ENCODE data around the gene GSAP. TPM values are rescaled to one million over a fixed set of nuclear protein-coding genes. Genes with fewer than 3 reads are reported as not detected.

GSAP gene
- total RNA-seq, 4 donors from 2014 or later = 20.8 to 29.1 (median 24.4) TPM

DNA sequence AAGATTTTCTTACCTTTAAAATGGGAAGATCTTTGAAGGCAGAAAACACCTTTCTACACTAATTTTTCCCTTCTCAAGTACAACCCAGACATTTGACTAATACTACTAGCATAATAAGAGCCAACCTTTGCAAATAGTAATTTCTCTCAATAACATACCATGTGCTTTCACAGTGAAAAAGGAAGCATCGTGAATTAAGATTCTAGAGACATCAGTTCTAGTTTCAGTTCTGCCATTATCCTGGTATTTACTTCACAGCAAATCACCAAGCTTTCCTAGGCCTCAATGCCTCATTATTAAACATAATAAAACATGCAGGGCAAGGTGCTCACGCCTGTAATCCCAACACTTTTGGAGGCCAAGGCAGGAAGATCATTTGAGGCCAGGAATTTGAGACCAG lies 24.9 kb downstream of the GSAP start:
- TF ChIP-seq, protein P1, sequence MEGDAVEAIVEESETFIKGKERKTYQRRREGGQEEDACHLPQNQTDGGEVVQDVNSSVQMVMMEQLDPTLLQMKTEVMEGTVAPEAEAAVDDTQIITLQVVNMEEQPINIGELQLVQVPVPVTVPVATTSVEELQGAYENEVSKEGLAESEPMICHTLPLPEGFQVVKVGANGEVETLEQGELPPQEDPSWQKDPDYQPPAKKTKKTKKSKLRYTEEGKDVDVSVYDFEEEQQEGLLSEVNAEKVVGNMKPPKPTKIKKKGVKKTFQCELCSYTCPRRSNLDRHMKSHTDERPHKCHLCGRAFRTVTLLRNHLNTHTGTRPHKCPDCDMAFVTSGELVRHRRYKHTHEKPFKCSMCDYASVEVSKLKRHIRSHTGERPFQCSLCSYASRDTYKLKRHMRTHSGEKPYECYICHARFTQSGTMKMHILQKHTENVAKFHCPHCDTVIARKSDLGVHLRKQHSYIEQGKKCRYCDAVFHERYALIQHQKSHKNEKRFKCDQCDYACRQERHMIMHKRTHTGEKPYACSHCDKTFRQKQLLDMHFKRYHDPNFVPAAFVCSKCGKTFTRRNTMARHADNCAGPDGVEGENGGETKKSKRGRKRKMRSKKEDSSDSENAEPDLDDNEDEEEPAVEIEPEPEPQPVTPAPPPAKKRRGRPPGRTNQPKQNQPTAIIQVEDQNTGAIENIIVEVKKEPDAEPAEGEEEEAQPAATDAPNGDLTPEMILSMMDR (IDR thresholded peaks at IDR 0.05) = no peak
- DNase-seq (ENCODE audit: low spot score) = no peak
- ATAC-seq (ENCODE audit: low FRiP score) = no peak

DNA sequence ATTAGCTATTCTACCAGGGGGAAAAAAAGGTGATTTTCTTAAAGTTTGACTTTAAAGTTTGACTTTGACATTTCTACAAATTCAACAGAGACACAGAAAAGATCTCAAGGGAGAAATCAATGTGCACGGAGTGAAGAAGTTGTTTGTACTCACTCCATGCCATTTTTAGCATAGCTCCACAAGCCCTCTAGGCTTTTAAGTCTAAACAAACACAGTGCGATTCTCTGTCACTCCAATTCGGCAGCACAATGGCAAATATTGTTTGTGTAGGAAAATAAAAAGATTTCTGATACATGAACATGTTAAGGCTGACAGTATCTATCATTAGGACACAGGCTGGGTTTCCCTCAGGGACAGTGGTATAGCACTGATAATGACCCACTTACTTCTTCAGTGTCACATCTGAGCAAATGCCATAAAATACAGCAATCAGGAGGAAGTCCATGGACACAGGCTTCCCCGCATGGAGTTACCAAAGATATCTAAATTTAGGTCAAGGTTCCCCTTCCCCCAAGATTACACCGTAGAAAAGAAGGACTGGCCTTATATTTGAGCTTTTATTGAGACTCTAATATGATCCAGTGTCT lies 28.0 kb downstream of the GSAP start:
- DNase-seq (ENCODE audit: low spot score) (no peak), ATAC-seq (ENCODE audit: low FRiP score) (no peak)
- TF ChIP-seq, protein P1 (IDR thresholded peaks at IDR 0.05) = no peak

DNA sequence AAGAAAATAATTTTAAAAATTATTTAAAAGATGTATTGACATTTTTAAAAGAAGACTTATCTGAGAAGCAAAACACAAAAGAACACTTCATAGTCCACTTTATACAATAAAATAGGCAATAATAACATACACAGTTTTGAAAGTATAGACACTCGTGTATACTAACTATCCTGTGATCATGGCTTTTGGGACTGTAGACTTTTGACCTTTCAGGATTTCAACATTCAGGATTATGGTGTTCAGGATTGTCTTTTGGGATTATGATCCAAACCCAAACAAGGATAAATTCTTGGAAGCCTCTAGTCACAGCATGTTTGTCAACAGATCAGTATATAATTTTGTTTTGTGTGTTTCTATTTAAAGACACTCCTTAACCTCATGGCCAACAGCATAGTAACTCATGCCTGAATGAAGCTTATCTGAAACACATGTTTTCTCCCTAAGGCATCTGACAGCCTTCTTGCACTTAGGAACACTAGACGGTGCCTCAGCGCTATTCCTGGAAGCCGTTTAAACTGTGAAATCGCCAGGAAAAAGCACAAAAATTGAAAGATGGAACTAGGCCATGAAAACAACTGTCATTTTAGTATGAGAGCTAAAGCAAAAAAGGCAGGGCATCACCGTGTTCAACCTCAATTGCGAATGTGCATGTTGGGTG lies 29.9 kb downstream of the GSAP start:
- TF ChIP-seq, protein P1 (IDR thresholded peaks at IDR 0.05) = no peak
- ATAC-seq (ENCODE audit: low FRiP score) (no peak), DNase-seq (ENCODE audit: low spot score) (no peak)

DNA sequence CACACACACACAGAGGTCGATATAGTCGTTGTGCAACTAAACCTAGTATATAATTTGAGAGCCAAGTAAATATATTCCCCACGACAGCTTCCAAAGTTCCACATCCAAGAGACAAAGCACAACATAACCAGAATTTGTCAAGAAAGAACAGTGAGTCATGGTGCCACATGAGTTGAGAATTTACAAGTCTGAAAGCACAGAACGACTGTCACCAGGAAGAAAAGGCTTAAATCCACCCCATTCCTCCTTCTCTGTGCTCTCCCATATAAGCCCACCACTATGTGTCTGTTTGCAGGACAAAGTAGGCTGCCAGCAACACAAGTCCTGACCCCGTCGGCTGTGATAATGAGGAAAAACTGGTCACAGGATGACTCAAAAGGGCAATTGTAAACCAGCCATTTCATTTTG lies 32.8 kb downstream of the GSAP start:
- TF ChIP-seq, protein P1 (IDR thresholded peaks at IDR 0.05) = no peak

DNA sequence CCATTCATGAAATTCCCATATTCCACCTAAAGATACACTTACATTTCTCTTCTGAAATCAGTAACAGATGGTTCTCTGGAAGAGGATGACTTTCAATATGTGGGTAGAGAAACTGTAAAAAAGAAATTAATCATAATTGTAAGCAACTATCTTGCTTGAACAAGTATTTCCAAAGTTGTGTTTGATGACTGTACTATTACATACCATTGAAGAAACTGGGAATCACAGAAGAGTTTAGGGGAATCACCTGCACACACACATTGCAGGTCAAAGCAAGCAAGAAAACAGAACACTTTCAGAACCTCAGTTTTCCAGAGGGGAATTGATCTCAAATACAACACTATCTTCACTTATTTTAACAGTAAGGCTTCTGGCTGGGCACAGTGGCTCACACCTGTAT lies 33.6 kb downstream of the GSAP start:
- no peak for ATAC-seq (ENCODE audit: low FRiP score)
- TF ChIP-seq, protein P1 (IDR thresholded peaks at IDR 0.05) = no peak

More for the DNA sequence above, 32.8 kb downstream of the GSAP start:
- ATAC-seq (ENCODE audit: low FRiP score) = no peak
- no peak for DNase-seq (ENCODE audit: low spot score)

DNA sequence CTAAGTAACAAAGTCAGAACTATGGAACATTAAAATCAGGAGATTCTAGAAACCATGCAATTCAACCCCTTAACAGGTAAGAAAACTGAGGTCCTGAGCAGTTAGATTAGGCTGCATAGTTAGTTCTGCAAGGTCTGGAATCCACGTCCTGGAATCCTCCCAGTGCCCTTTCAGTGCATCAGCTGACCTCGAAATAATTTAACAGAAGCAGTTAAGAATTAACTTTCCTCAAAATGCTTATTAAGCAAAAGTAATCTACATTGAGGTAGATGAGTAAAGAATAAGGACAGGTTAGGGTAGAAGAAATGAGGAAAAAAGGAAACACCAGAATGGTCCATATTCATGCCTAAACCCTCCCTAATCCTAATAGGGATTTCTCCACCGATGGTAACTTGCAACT lies 37.6 kb downstream of the GSAP start:
- no peak for DNase-seq (ENCODE audit: low spot score)
- no peak for ATAC-seq (ENCODE audit: low FRiP score)
- TF ChIP-seq, protein P1 (IDR thresholded peaks at IDR 0.05) = no peak

More for the DNA sequence above, 33.6 kb downstream of the GSAP start:
- DNase-seq (ENCODE audit: low spot score) = no peak

DNA sequence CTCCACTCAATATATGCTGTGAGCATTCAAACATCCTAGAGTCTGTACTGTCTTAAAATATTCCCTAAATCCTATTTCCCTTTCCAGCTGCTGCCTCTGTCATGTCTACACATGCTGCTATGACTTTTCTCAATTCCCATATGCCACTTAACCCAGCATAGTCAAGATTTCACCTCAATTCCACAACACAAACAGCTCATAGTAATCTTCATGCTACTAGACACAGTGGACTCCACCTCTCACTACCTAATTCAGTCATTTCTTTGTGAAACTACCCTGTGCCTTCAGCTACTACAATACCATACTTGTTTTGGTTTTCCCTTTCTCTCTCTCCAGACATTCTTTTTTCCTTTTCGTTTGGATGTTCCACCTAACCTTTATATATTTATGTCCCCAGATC lies 45.5 kb downstream of the GSAP start:
- TF ChIP-seq, protein P1 (IDR thresholded peaks at IDR 0.05) = no peak

More for the DNA sequence above, 45.5 kb downstream of the GSAP start:
- ATAC-seq (ENCODE audit: low FRiP score) (no peak), DNase-seq (ENCODE audit: low spot score) (no peak)

Measured in omental fat pad (tissue), 4 donors.